Measurements from ENCODE around the gene CASS4. TPM values are rescaled to one million over a fixed set of nuclear protein-coding genes. Genes with fewer than 3 reads are reported as not detected.
A peak's percentile ranks its signal among the peaks of the same experiment; 100 is the strongest.

Gene CASS4
- total RNA-seq, 2 donors from 2014 or later: 0.65 to 0.80 TPM

DNA sequence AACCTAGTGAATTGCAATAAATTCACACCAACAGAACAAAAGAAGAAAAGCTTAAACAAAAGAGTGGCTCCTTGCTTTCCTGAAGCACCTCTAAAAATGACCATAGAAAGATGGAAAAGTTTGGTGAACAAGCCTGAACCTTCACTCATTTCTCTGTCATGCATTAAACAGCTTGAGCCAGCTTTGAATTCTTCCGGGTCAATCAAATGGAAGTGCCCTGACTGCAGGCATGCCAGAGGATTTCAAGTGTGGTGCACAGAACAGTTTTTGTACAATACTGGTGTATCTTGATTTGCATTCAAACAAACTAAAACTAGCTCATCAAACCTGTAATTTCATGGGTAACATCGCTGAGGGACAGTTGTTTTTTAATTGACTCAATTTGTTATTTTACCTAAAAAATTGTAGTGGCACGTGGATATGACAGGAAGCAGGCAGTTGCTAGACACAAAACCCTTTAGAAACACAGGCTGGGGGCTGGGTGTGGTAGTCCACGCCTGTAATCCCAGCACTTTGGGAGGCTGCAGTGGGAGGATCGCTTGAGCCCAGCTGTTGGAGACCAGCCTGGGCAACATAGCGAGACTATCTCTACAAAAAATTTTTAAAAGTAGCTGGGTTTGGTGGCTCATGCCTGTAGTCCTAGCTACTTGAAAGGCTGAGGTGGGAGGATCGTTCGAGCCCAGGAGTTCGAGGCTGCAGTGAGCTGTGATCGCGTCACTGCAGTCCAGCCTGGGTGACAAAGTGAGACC, 9.1 kb downstream of the CASS4 start:
- intact Hi-C loops (cut with DNase I): no loop called here
- DNase-seq (no peak), ATAC-seq (no peak)

- intact Hi-C loops (cut with DNase I): no loop called here
- DNase-seq (no peak), ATAC-seq (peak in 1 of 2 donors; percentile 57)
Observed at GRCh38 chr20:56422076-56422823, 10.2 kb downstream of the CASS4 start.

GRCh38 chr20:56422824-56423189, 10.7 kb downstream of the CASS4 start:
- intact Hi-C loops (cut with DNase I): no loop called here
- ATAC-seq (peak in 1 of 2 donors; percentile 8), DNase-seq (no peak)

GRCh38 chr20:56423211-56423610, 11.2 kb downstream of the CASS4 start:
- ATAC-seq: no peak
- DNase-seq: no peak
- intact Hi-C loops (cut with DNase I): no loop called here

- intact Hi-C loops (cut with DNase I): no loop called here
- no peak for DNase-seq
- ATAC-seq: no peak
Observed at GRCh38 chr20:56423886-56424285, 11.8 kb downstream of the CASS4 start.

DNA sequence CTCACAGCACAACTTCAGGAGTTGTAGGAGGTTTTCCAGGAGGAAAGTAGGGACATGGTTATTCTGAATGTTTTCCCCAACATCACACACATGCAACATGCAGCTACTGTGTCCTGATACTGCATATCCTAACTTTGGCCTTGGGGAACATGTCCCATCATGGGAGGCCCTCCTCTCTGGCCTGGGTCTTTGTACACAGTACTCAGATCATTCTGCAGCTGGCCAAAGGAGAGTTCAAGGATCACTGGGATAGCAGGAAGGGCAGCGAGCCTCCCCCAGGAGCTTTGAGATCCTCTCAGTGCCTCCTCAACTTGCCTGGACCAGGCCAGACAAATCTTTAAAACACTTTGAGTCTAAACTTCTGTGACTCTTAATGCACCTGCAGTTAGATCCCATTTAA, 12.9 kb downstream of the CASS4 start:
- DNase-seq (no peak), ATAC-seq (no peak)
- intact Hi-C loops (cut with DNase I): no loop called here

- ATAC-seq: no peak
- intact Hi-C loops (cut with DNase I): no loop called here
- no peak for DNase-seq
Observed at GRCh38 chr20:56426026-56426425, 14.0 kb downstream of the CASS4 start.

- no peak for ATAC-seq
- DNase-seq: no peak
- intact Hi-C loops (cut with DNase I): no loop called here
Observed at GRCh38 chr20:56426926-56427325, 14.9 kb downstream of the CASS4 start.

DNA sequence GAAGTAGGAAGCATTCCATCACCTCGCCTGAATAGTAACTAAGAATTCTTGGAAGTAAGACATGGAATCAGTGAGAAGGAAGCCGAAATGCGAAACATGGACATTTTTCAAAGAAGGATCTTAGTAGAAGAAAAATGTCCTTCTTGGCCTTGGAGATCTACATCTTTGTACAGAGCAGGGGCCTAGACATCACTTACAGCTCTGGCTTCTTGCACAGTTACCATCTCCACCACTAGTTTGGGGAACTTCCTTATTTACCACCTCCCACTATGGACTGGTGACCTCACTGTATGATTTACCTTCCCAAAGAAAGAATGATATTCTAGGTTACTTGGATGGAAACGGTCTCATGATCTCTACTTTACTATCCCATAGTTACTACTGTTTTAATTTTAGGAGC, 15.7 kb downstream of the CASS4 start:
- no peak for ATAC-seq
- no peak for DNase-seq
- intact Hi-C loops (cut with DNase I): no loop called here

- no peak for DNase-seq
- ATAC-seq: no peak
- intact Hi-C loops (cut with DNase I): no loop called here
Observed at GRCh38 chr20:56428410-56428809, 16.4 kb downstream of the CASS4 start.

DNA sequence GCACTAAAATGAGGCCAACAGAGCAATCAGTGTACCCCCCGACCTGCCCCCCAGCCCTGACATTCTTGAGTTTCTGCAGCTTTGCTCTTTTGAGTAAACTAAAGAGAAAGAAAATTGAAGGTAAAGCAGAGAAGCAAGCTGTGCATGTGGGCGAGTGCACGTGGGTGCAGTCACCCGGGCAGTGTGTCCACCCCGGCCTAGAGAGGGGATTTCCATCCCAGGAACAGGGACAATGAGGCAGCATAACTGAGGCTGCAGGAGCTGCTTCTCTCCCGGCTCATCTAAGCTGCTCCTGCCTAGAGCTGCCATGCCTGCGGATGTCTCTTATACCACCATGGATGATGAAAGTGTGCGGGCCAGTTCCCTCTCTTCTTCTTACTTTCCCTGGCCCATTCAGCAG, 16.8 kb downstream of the CASS4 start:
- intact Hi-C loops (cut with DNase I): no loop called here
- ATAC-seq: no peak
- no peak for DNase-seq

- intact Hi-C loops (cut with DNase I): no loop called here
- DNase-seq: no peak
- ATAC-seq: no peak
Observed at GRCh38 chr20:56429502-56429901, 17.4 kb downstream of the CASS4 start.

DNA sequence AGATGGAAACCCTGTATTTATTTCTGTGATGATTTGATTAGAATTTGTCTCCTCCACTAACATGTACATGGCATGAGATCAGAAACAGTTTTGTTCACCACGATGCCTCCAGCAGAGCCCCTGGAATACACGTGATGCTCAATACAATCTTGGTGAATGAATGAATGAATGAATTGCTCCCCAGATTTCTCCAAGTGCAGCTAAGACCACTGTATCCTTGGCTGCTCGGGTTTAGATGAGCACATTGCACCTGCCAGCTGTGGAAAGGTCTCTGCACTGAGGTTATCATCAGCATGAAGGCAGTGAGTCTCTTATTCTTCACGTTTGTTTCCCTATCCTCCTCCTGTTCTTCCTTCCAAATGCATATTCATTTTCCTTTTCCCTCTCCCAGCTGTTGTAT, 17.9 kb downstream of the CASS4 start:
- no peak for ATAC-seq
- DNase-seq: no peak
- intact Hi-C loops (cut with DNase I): no loop called here

DNA sequence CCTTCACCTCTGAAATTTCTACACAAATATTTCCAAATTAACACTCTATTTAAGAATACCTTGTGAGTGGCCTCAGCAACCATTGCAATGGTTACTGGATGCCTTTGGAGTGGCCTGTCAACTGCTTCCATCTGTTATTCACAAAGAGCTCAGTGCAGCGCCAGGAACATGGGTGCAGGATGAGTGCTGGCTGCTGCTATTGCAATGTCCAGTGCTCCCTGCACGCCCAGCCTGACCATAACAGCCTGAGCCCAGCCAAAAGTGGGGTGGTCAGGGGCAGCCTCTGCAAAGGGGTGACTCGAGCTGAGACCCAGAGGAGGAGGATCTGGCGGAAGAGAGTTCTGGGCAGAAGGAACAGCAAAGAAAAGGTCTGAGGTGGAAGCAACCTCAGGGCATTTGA, 18.4 kb downstream of the CASS4 start:
- ATAC-seq (peak in 1 of 2 donors; percentile 20), DNase-seq (no peak)
- intact Hi-C loops (cut with DNase I): no loop called here

DNA sequence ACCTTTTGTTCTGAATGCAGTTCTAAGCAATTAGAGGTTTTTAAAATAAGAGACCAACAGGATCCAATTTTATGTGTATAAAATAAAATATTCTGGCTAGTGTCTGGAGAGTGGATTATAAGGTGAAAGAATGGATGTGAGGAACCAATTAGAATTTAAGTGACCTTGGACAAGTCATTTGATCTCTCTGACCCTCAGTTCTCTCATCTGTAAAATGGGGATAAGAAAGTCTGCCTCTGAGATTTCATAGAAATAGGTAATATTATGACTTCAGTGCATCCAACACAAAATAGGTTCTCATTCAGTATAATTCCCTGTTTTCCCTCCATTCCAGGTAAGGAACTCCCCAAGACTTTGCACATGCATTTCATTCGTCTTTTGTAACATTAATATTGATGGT, 18.9 kb downstream of the CASS4 start:
- ATAC-seq: no peak
- intact Hi-C loops (cut with DNase I): no loop called here
- DNase-seq: no peak

- ATAC-seq: no peak
- DNase-seq: no peak
- intact Hi-C loops (cut with DNase I): no loop called here
Observed at GRCh38 chr20:56431471-56431870, 19.4 kb downstream of the CASS4 start.

- intact Hi-C loops (cut with DNase I): no loop called here
- DNase-seq (no peak), ATAC-seq (no peak)
Observed at GRCh38 chr20:56433221-56433879, 21.3 kb downstream of the CASS4 start.

GRCh38 chr20:56433880-56434255, 21.8 kb downstream of the CASS4 start:
- intact Hi-C loops (cut with DNase I): no loop called here
- ATAC-seq (peak in 1 of 2 donors; percentile 54), DNase-seq (no peak)

GRCh38 chr20:56437196-56437960, 25.3 kb downstream of the CASS4 start:
- ATAC-seq: no peak
- intact Hi-C loops (cut with DNase I): no loop called here
- no peak for DNase-seq

DNA sequence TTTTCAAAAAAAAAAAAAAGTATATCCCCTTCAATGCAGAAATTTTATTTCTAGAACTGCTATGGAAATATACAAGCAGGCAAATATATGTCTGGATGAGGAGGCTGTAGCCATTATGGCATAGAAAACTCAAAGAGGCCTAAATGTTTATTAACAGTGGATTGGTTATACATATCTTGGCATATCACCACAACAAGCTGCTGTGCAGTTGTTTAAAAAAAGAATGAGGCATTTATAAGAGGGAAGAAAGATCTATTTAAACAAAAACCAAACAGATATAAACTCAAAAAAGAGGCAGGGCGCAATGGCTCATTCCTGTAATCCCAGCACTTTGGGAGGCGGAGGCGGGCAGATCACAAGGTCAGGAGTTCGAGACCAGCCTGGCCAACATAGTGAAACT, 26.2 kb downstream of the CASS4 start:
- DNase-seq (no peak), ATAC-seq (no peak)
- intact Hi-C loops (cut with DNase I): no loop called here

All from left cardiac atrium (tissue), 4 donors.